Adrenal gland (tissue), 5 donors: ENCODE measurements around the gene LARGE1.

ENCODE experiments used
- POLR2A ChIP-seq, 2 donors: fragments of 450-650 bp; IDR thresholded peaks; one replicate each; pipeline ENCODE4 v1.6.1; 2017; ENCODE audit warnings: antibody characterized with exemption in 2 of 2, mild to moderate bottlenecking in 2 of 2, moderate library complexity in 1 of 2
- TF ChIP-seq, protein P1 (sequence below), 6 experiments: fragments of 450-650 bp in 4 of 6; fragments of 200-600 bp in 2 of 6; sonication (generic) in 1 of 6; IDR thresholded peaks; 1 replicate in 5 of 6; 2 replicates in 1 of 6; pipeline versions ENCODE4 v1.5.1 to v1.8.0; 2016 to 2021; ENCODE audit warnings: antibody characterized with exemption in 6 of 6, mild to moderate bottlenecking in 2 of 6, moderate library complexity in 1 of 6
- donor health status: DM: no; HTN: no; CAD: no.

DNA sequence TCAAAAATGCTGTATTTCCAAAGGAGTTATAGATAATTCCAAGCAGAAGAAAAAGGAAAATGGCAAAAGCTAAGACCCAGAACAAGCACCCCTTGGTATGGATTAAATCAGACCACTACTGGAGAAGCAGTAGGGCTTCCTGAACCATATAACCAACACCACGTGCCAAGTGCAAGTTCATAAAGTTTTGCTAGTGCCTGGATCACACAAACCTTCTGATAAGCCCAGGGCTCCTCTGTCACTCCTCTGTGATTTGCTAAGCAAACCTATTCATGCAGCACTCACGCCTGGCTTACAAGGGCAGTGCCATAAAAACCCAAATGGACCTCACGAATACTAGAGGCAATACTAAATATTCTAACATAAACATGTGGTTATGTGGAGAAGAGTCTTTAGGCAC lies 13.3 kb downstream of the LARGE1 start:
- TF ChIP-seq, protein P1, sequence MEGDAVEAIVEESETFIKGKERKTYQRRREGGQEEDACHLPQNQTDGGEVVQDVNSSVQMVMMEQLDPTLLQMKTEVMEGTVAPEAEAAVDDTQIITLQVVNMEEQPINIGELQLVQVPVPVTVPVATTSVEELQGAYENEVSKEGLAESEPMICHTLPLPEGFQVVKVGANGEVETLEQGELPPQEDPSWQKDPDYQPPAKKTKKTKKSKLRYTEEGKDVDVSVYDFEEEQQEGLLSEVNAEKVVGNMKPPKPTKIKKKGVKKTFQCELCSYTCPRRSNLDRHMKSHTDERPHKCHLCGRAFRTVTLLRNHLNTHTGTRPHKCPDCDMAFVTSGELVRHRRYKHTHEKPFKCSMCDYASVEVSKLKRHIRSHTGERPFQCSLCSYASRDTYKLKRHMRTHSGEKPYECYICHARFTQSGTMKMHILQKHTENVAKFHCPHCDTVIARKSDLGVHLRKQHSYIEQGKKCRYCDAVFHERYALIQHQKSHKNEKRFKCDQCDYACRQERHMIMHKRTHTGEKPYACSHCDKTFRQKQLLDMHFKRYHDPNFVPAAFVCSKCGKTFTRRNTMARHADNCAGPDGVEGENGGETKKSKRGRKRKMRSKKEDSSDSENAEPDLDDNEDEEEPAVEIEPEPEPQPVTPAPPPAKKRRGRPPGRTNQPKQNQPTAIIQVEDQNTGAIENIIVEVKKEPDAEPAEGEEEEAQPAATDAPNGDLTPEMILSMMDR (IDR thresholded peaks at IDR 0.05), result no peak
- no peak for TF ChIP-seq POLR2A (IDR thresholded peaks at IDR 0.05)
